Left ventricle myocardium superior (tissue), 1 donor: ENCODE results near the gene ZBTB34. TPM values are rescaled to one million over a fixed set of nuclear protein-coding genes. Genes with fewer than 3 reads are reported as not detected.

Source experiments
- ATAC-seq: fragments of 200-7000 bp; cut with Tn5 transposase; one replicate; pipeline ENCODE4 v1.9.1; 2020; ENCODE audit warnings: mild to moderate bottlenecking, moderate library complexity
- DNase-seq: peaks from one replicate; pipeline ENCODE4 v3.0.0-alpha.2; 2020
- intact Hi-C: fragments of 100-400 bp; cut with micrococcal nuclease; formaldehyde crosslinking; loops from one replicate; pipeline ENCODE4 v1.11.0; 2022
- total RNA-seq: library from RNA; stranded (reverse); fragmentation: NEBNext Ultra II Directional; extraction: Animal tissue kit (Norgen Biotek cat#: 25700); gene quantifications from one replicate; pipeline ENCODE4 v1.2.1, GENCODE V29; 2021
- donor health status: DM: no; HTN: yes; CAD: no; lungs with severe emphysema.

Gene ZBTB34
- total RNA-seq, 1 donor from 2014 or later = 5.3 TPM

- intact Hi-C loops = no loop called here
- ATAC-seq = no peak
- DNase-seq = no peak
Measured at GRCh38 chr9:126907058-126907457, 46.6 kb downstream of the ZBTB34 start.

- ATAC-seq (peak; percentile 99), DNase-seq (peak; percentile 98)
- intact Hi-C loops = no loop called here
Measured at GRCh38 chr9:126914458-126915280, 54.2 kb downstream of the ZBTB34 start, which contains the start of gene RALGPS1. TSS of gene RALGPS1 (plus strand) at chr9:126914782. CDS start at chr9:126962290, 47,508 bp downstream.

GRCh38 chr9:126915281-126915816, 54.9 kb downstream of the ZBTB34 start:
- DNase-seq (peak; percentile 51), ATAC-seq (no peak)
- intact Hi-C loops = no loop called here

- intact Hi-C loops = no loop called here
- ATAC-seq (no peak), DNase-seq (no peak)
Measured at GRCh38 chr9:126915846-126916543, 55.6 kb downstream of the ZBTB34 start.

GRCh38 chr9:126916909-126917308, 56.5 kb downstream of the ZBTB34 start:
- intact Hi-C loops = no loop called here
- ATAC-seq = no peak
- no peak for DNase-seq

GRCh38 chr9:126919193-126919592, 58.8 kb downstream of the ZBTB34 start:
- ATAC-seq = no peak
- intact Hi-C loops = no loop called here

GRCh38 chr9:126925876-126926275, 65.4 kb downstream of the ZBTB34 start:
- ATAC-seq = no peak
- intact Hi-C loops = no loop called here
- no peak for DNase-seq

More at GRCh38 chr9:126919193-126919592, 58.8 kb downstream of the ZBTB34 start:
- no peak for DNase-seq

- DNase-seq (no peak), ATAC-seq (no peak)
- intact Hi-C loops = no loop called here
Measured at GRCh38 chr9:126926364-126926763, 65.9 kb downstream of the ZBTB34 start.

- intact Hi-C loops = no loop called here
- DNase-seq = no peak
- no peak for ATAC-seq
Measured at GRCh38 chr9:126927419-126927818, 67.0 kb downstream of the ZBTB34 start.

- ATAC-seq (no peak), DNase-seq (no peak)
- intact Hi-C loops = no loop called here
Measured at GRCh38 chr9:126932871-126933321, 72.5 kb downstream of the ZBTB34 start.

GRCh38 chr9:126933334-126933980, 73.0 kb downstream of the ZBTB34 start:
- DNase-seq = no peak
- ATAC-seq = no peak
- intact Hi-C loops = no loop called here

- no peak for DNase-seq
- ATAC-seq = no peak
- intact Hi-C loops = no loop called here
Measured at GRCh38 chr9:126934441-126934840, 74.0 kb downstream of the ZBTB34 start.

Other genes with a start within 250 kb of the ZBTB34 start
- 0.74 TPM for gene LMX1B, start 246.7 kb upstream of the ZBTB34 start, total RNA-seq
- 36.6 TPM for gene ZBTB43, start 55.6 kb upstream of the ZBTB34 start, total RNA-seq
- gene RALGPS1, start 54.1 kb downstream of the ZBTB34 start, total RNA-seq = 21.1 TPM